Neural crest cell (in vitro differentiated cells): ENCODE results near the gene TXLNG. TPM values are rescaled to one million over a fixed set of nuclear protein-coding genes. Genes with fewer than 3 reads are reported as not detected.

Source experiments
- DNase-seq: peaks from one replicate; pipeline ENCODE4 v3.0.0; 2021; ENCODE audit warnings: low read depth, mixed read lengths, low spot score
- H3K27ac Mint-ChIP-seq: one replicate; pipeline ENCODE4 v1.8.0; 2021; ENCODE audit warnings: mild to moderate bottlenecking, mixed read lengths; ENCODE audit not compliant: unreplicated experiment
- H3K27me3 Mint-ChIP-seq: 2 replicates; pipeline ENCODE4 v1.8.0; 2021; ENCODE audit warnings: low read depth, mild to moderate bottlenecking, mixed read lengths
- H3K36me3 Mint-ChIP-seq: 2 replicates; pipeline ENCODE4 v1.8.0; 2021; ENCODE audit warnings: low read depth, mild to moderate bottlenecking, mixed read lengths
- H3K4me1 Mint-ChIP-seq: 2 replicates; pipeline ENCODE4 v1.8.0; 2021; ENCODE audit warnings: mixed read lengths
- H3K4me3 Mint-ChIP-seq: one replicate; pipeline ENCODE4 v1.8.0; 2021; ENCODE audit warnings: mild to moderate bottlenecking, mixed read lengths
- H3K9me3 Mint-ChIP-seq: 2 replicates; pipeline ENCODE4 v1.8.0; 2021; ENCODE audit warnings: mixed read lengths
- total RNA-seq: library from RNA; stranded (reverse); gene quantifications from 2 replicates; pipeline ENCODE4 v1.2.1, GENCODE V29; 2021
- TF ChIP-seq, protein P1 (sequence below): fragments of 200-600 bp; sonication (generic); conservative IDR thresholded peaks from 2 replicates; pipeline ENCODE4 v1.5.0; 2021; ENCODE audit warnings: antibody characterized with exemption, mild to moderate bottlenecking

Gene TXLNG
- total RNA-seq, 1 donor from 2014 or later: 25.6 TPM

DNA sequence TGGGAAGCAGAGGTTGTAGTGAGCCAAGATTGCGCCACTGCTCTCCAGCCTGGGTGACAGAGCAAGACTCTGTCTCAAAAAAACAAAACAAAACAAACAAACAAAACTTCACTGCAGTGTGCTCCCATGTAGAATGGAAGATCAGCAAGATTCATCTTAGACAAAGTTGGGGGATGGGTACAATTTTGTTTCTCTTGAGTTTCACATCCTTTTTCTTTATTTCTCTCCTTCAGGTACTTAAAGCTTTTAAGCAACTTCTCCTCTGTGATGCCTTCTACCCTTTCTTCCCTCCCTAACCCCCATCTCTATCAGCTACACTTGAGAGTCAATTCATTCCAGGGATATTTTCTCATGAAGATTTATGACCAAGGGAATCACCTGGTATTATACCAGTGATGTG lies 99.4 kb downstream of the TXLNG start:
- DNase-seq: no peak
- H3K36me3 Mint-ChIP-seq: no peaks in the 10 kb centered on the region
- TF ChIP-seq, protein P1, sequence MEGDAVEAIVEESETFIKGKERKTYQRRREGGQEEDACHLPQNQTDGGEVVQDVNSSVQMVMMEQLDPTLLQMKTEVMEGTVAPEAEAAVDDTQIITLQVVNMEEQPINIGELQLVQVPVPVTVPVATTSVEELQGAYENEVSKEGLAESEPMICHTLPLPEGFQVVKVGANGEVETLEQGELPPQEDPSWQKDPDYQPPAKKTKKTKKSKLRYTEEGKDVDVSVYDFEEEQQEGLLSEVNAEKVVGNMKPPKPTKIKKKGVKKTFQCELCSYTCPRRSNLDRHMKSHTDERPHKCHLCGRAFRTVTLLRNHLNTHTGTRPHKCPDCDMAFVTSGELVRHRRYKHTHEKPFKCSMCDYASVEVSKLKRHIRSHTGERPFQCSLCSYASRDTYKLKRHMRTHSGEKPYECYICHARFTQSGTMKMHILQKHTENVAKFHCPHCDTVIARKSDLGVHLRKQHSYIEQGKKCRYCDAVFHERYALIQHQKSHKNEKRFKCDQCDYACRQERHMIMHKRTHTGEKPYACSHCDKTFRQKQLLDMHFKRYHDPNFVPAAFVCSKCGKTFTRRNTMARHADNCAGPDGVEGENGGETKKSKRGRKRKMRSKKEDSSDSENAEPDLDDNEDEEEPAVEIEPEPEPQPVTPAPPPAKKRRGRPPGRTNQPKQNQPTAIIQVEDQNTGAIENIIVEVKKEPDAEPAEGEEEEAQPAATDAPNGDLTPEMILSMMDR: no peak
- H3K4me1 Mint-ChIP-seq: peaks cover 16% of the 10 kb centered on the region
- H3K9me3 Mint-ChIP-seq: no peaks in the 10 kb centered on the region
- H3K4me3 Mint-ChIP-seq: peak overlapping the region; percentile 56
- H3K27me3 Mint-ChIP-seq: peaks cover 20% of the 10 kb centered on the region
- no peak overlapping the region for H3K27ac Mint-ChIP-seq

DNA sequence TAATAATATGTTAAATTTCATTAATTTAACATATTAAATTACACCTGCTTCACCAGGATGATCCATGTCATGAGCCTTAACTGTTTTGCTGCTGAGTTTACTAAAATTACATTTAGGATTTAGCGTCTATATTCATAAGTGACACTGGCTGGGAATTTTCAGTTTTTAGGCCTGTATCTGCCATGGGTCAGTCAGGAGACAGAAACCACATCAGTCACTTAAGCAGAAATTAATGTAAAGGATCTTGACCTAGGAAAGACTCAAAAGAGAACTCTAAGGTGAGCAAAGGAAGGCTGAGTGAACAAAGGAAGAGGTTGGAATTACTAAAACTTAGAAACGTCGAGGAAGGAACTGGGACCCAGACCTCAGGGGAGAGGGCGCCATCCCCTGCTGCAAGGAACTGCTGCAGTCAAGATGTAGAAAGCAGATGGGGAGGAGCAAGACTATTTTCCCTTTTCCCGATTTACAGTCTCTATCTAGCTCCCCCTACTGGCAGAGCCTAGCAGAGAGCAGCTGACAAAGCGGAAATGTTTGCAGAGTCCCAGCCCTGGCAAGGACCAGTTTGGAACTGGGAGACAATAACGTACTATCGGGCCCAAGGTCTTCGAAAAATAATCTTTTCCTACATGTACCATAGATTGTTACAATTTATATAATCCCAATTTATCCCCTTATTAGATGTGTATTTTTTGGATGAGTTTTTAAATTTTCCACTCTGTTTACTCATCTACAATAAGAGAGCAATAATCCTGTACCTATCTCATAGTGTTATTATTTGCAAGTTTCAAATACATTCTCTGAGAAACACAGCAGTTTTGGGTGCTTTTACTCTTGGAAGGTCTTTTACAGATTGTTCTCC lies 106.5 kb downstream of the TXLNG start:
- TF ChIP-seq, protein P1: peak; percentile 95
- Mint-ChIP-seq H3K27me3 (no peaks in the 10 kb centered on the region), H3K36me3 (no peaks in the 10 kb centered on the region), H3K4me3 (peak overlapping the region; percentile 17), H3K4me1 (peaks cover 7% of the 10 kb centered on the region), H3K9me3 (peaks cover 3% of the 10 kb centered on the region), H3K27ac (no peak overlapping the region)
- DNase-seq: peak; percentile 80

Other genes starting within 250 kb of the TXLNG start
- not detected in 2 replicates for gene S100G, start 136.3 kb upstream of the TXLNG start, total RNA-seq
- gene CTPS2, start 73.8 kb upstream of the TXLNG start, total RNA-seq: 66.5 and 67.5 TPM in 2 replicates
- gene SYAP1, start 66.9 kb upstream of the TXLNG start, total RNA-seq: 38.0 and 41.1 TPM in 2 replicates
- 325 and 368 TPM in 2 replicates for gene RBBP7, start 83.9 kb downstream of the TXLNG start, total RNA-seq
- gene REPS2, start 160.2 kb downstream of the TXLNG start, total RNA-seq: 0.27 and 0.58 TPM in 2 replicates